ENCODE results near the gene HTR3B.

The HTR3B gene

GRCh38 chr11:113947994-113948393, 43.4 kb downstream of the HTR3B start:
- no peak for DNase-seq

DNA sequence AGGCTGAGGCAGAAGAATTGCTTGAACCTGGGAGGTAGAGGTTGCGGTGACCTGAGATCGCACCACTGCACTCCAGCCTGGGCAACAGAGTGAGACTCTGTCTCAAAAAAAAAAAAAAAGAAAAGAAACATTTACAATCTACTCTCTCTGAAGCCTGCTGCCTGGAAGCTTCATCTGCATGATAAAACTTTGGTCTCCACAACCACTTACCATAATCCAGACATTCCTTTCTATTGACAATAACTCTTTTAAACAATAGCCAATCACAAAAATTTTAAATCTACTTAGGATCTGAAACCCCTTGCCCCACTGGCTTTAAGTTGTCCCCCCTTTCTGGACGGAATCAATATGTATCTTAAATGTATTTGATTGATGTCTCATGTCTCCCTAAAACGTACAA, 45.3 kb downstream of the HTR3B start:
- DNase-seq: no peak

DNA sequence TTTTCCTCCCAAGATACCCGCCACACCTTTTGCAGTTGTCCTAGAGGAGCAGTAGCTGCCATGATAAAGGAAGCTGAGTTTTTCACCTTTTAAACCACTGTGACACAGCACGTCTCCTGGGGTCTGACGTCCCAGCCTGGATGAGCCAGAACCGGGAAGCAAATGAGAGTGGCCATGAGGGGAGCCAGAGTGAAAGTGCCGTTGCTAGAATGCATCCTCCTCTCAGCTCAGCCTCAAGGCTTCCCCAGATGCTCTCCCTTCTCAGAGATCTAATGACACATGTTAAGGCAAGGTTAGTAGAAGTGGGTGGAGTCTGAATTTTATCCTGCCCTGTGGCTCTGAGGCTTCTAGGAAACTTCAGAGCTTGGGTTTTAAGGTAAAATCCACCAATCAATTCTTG, 46.9 kb downstream of the HTR3B start:
- DNase-seq: no peak

GRCh38 chr11:113952070-113952469, 47.5 kb downstream of the HTR3B start:
- DNase-seq: no peak

GRCh38 chr11:113952588-113952987, 48.0 kb downstream of the HTR3B start:
- no peak for DNase-seq

- peak; percentile 18 for DNase-seq
Measured at GRCh38 chr11:113954235-113954634, 49.6 kb downstream of the HTR3B start.

- peak; percentile 81 for DNase-seq
Measured at GRCh38 chr11:113956986-113957385, 52.4 kb downstream of the HTR3B start.

- DNase-seq: no peak
Measured at GRCh38 chr11:113960702-113961330, 56.2 kb downstream of the HTR3B start.

DNA sequence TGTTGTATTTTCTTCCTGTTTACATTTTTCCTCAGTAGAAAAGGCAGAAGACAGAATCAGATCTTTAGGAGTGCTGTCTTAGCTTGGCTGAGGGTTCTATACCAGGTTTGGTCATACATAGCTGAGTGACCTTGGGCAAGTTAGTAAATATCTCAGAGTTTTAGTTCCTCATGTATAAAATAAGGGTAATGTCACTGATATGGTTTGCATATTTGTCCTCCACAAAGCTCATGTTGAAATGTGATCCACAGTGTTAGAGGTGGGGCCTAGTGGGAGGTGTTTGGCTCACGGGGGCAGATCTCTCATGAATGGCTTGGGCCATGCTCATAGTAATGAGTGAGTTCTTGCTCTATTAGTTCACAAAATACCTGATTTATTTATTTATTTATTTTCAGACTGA, 62.8 kb downstream of the HTR3B start:
- DNase-seq: no peak

DNA sequence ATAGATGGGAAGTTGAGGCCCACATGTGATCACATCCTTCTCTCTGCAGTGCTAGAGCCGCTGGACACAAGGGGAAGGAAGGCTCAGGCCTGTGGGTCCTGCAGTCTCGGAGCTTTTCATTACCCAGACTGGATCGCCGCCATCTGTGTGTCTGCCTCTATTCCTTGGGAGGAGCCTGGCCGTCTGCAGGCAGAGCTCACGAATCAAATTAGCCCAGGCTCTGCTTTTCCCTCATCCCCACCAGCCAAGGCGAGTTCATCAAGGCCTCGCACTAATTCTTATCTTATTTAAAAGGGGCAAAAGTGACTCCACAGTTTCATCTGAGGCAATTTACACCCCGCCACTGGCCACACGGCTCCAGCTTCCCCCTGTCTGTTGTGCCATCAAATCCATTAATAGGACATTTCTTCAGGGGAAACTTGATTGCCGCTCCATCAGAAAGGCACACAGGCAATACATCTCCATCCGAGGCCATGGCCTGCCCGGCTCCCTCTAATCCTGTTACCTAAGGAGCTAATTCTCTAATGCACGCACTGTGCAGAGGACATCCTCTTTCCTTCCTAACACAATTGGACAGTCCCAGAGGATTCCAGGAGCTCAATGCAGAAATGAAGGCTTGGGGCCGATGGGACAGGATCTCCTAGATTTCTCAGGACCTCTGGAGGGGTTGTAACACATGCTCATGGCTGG, 67.1 kb downstream of the HTR3B start:
- DNase-seq: no peak

GRCh38 chr11:113974741-113975470, 70.3 kb downstream of the HTR3B start, which contains the start of gene HTR3A:
Gene HTR3A (plus strand): TSS chr11:113975108. CDS start chr11:113975326, 218 bp downstream.
- peak; percentile 97 for DNase-seq

DNA sequence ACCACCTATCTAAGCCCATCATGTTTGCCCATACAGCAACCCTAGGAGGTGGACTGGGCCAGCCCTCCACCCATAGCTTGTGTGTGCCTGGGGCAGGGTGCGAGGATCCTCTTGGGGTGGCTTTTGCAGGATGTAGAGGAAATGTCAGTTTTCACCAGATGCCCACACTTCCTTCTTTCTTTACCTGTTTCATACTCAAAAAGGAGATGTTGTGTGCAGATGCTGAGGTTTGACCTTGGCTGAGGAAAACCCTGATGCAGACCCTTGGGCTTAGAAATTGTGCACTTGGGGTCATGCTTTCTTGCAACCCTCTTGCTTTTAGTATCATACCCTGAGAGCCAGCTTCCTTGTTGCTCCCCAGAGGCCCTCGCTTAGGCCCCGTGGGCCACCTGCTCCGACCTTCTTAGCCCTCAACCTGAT, 72.5 kb downstream of the HTR3B start:
- DNase-seq: no peak

- no peak for DNase-seq
Measured at GRCh38 chr11:113977701-113978100, 73.1 kb downstream of the HTR3B start.

DNA sequence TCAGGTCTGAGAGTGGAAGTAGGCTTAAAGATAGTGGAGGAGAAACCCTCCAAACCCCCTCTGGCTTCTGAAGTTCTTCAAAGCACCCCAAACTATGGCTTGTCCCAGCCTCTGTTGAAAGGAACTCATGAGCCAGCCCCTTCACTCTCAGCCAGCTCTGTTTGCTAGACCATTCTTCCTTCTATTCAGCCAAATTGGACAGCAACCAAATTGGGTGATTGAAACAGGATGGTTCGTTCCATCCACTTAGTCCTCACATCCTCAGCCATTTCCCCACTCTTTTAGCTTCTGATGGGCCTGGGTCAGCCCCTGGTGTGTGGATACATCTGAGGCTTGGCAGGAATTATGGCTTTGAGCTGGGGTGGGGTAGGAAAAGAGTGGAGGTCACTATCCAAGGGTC, 74.8 kb downstream of the HTR3B start:
- DNase-seq: no peak

DNA sequence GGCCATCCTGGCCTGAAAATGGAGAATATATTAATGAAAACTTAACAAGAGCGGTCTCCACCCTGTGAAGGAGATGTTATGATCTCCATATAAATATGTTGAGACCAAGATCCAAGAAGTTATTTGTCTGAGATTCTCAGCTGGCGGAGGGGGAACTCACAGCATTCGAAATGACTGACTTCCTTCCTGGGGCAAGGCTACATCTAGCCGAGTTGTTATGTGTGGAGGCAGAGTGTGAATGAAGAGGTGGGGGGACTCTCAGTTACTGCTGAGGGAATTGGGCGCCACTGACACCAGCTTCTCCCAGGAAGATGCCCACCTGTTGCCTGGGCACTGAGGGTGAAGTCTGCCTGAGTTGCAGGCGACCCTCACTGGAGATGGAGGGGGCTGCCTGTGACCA, 76.2 kb downstream of the HTR3B start:
- no peak for DNase-seq

GRCh38 chr11:113982306-113982705, 77.7 kb downstream of the HTR3B start:
- no peak for DNase-seq

DNA sequence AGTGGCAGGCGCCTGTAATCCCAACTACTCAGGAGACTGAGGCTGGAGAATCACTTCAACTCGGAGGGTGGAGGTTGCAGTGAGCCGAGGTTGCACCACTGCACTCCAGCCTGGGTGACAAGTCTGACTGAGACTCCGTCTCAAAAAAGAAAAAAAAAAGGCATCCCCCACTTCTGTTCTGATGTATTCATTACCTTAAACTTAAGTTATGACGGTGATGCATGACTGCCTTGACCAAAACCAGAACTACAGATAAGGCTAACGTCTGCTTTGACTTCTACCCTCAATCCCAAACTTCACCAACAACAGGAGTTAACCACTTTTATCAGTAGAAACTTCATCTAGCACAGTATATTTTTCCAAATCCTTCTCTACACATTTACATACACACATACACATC, 80.2 kb downstream of the HTR3B start:
- DNase-seq: no peak

GRCh38 chr11:113985906-113986305, 81.3 kb downstream of the HTR3B start:
- DNase-seq: no peak

DNA sequence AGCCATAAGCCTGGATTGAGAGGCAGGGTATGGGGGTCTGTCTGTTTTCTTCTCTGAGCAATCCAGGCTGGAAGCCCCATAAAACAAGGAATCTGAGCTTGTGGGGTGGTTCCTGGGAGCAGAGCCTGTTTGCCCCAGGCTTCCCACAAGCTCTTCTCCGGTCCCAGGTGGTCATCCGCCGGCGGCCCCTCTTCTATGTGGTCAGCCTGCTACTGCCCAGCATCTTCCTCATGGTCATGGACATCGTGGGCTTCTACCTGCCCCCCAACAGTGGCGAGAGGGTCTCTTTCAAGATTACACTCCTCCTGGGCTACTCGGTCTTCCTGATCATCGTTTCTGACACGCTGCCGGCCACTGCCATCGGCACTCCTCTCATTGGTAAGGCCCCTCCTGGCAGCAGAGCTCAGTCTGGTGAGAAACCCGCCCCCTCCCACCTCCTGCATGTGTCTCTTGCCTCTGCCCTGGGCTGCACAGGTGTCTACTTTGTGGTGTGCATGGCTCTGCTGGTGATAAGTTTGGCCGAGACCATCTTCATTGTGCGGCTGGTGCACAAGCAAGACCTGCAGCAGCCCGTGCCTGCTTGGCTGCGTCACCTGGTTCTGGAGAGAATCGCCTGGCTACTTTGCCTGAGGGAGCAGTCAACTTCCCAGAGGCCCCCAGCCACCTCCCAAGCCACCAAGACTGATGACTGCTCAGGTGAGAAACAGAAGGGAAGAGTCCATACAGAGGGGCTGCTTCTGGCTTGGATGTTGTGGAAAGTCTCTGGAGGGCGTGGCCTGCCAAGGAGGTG, 82.0 kb downstream of the HTR3B start:
- DNase-seq: no peak

- no peak for DNase-seq
Measured at GRCh38 chr11:113989381-113989780, 84.8 kb downstream of the HTR3B start.

GRCh38 chr11:113989916-113990315, 85.3 kb downstream of the HTR3B start:
- no peak for DNase-seq

DNA sequence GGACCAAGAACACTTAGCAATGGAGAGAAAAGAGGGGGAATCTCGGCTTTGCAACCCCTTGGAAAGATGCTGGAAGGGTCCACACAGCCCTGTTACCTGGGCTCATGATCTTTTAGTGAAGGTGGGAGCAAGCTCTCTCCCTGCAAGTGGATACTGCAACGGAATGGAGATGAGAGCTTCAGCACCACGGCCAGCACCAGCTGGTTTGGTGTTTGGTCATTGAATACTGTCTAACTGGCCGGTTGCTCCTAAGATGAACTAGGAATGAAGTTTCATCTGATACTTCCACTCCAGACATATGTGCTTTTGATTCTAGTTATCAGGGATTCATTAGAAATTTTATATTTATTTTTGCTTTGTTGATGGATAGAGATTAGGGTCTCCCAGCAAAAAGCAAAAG, 86.6 kb downstream of the HTR3B start:
- DNase-seq: no peak
